Epithelial cell of esophagus (primary cell): ENCODE measurements around the gene SBK3.

Experiments
- DNase-seq: peaks from one replicate; pipeline ENCODE4 v3.0.0; 2010; ENCODE audit warnings: low read depth
- H3K4me3 ChIP-seq: 2 replicates; pipeline ENCODE4 v1.5.1; 2011; ENCODE audit warnings: mild to moderate bottlenecking, low read length, control low read depth
- CTCF ChIP-seq: IDR thresholded peaks from 2 replicates; pipeline ENCODE4 v1.5.1; 2011; ENCODE audit warnings: low read depth, mild to moderate bottlenecking, low read length, control low read depth, inconsistent platforms; ENCODE audit not compliant: insufficient read depth; ENCODE audit errors: missing control alignments

SBK3 gene

GRCh38 chr19:55526216-55527196 is 18.8 kb downstream of the SBK3 start:
- peak; percentile 43 for DNase-seq
- no peak for TF ChIP-seq CTCF
- no peak overlapping the region for H3K4me3 ChIP-seq

- no peak for TF ChIP-seq CTCF
Observed at GRCh38 chr19:55525289-55526101, 19.8 kb downstream of the SBK3 start.

GRCh38 chr19:55520691-55521292 is 24.6 kb downstream of the SBK3 start:
- no peak overlapping the region for H3K4me3 ChIP-seq
- no peak for TF ChIP-seq CTCF

More at GRCh38 chr19:55525289-55526101, 19.8 kb downstream of the SBK3 start:
- no peak overlapping the region for H3K4me3 ChIP-seq
- DNase-seq = no peak

GRCh38 chr19:55519451-55520311 is 25.7 kb downstream of the SBK3 start:
- DNase-seq = peak; percentile 91
- TF ChIP-seq CTCF = no peak
- no peak overlapping the region for H3K4me3 ChIP-seq

More at GRCh38 chr19:55520691-55521292, 24.6 kb downstream of the SBK3 start:
- DNase-seq = no peak

- peak; percentile 91 for DNase-seq
Observed at GRCh38 chr19:55516878-55517620, 28.3 kb downstream of the SBK3 start.

More at GRCh38 chr19:55516878-55517620, 28.3 kb downstream of the SBK3 start:
- peak overlapping the region; percentile 52 for H3K4me3 ChIP-seq
- peak; percentile 89 for TF ChIP-seq CTCF
